CD4-positive, CD25-positive, alpha-beta regulatory T cell (primary cell): Measurements from ENCODE around the gene KCNG2. TPM values are rescaled to one million over a fixed set of nuclear protein-coding genes. Genes with fewer than 3 reads are reported as not detected.

Source experiments
- ATAC-seq, 2 donors: fragments of 150-1000 bp; cut with Tn5 transposase; one replicate each; pipeline ENCODE4 v1.10.0; 2021; ENCODE audit warnings: low read depth in 2 of 2, moderate number of reproducible peaks in 2 of 2, moderate library complexity in 1 of 2
- DNase-seq, 3 donors: peaks; one replicate each; pipeline versions ENCODE4 v3.0.0 to v3.0.0-alpha.2; 2012 to 2022; ENCODE audit warnings: mixed read lengths in 1 of 3
- H3K27ac ChIP-seq: one replicate; pipeline ENCODE4 v1.7.0; 2013; ENCODE audit warnings: mild to moderate bottlenecking, low read length; ENCODE audit not compliant: insufficient read depth, poor library complexity, severe bottlenecking
- H3K27me3 ChIP-seq: one replicate; pipeline ENCODE4 v1.7.0; 2013; ENCODE audit warnings: low read length; ENCODE audit not compliant: control insufficient read depth, insufficient read depth
- H3K36me3 ChIP-seq: one replicate; pipeline ENCODE4 v1.7.0; 2013; ENCODE audit warnings: mild to moderate bottlenecking, low read length, moderate library complexity; ENCODE audit not compliant: control insufficient read depth, insufficient read depth
- H3K4me1 ChIP-seq: 2 replicates; pipeline ENCODE4 v1.7.0; 2013; ENCODE audit warnings: mild to moderate bottlenecking, low read length; ENCODE audit not compliant: insufficient read depth, control insufficient read depth, poor library complexity, severe bottlenecking
- H3K4me3 ChIP-seq: one replicate; pipeline ENCODE4 v1.7.0; 2013; ENCODE audit warnings: low read depth, mild to moderate bottlenecking, low read length, moderate library complexity
- H3K9me3 ChIP-seq, 2 experiments: 1 replicate in 1 of 2; 2 replicates in 1 of 2; pipeline ENCODE4 v1.7.0; 2013; ENCODE audit warnings: low read length in 2 of 2, mild to moderate bottlenecking in 1 of 2, moderate library complexity in 1 of 2; ENCODE audit not compliant: control insufficient read depth in 2 of 2
- H3K27ac Mint-ChIP-seq, 3 donors: one replicate each; pipeline ENCODE4 v1.8.0; 2020 to 2022; ENCODE audit warnings: mild to moderate bottlenecking in 3 of 3, mixed read lengths in 3 of 3, moderate library complexity in 2 of 3
- H3K27me3 Mint-ChIP-seq: one replicate; pipeline ENCODE4 v1.8.0; 2022; ENCODE audit warnings: mild to moderate bottlenecking, mixed read lengths
- H3K36me3 Mint-ChIP-seq: one replicate; pipeline ENCODE4 v1.8.0; 2020; ENCODE audit warnings: mixed read lengths
- H3K4me1 Mint-ChIP-seq, 4 donors: one replicate each; pipeline ENCODE4 v1.8.0; 2020 to 2022; ENCODE audit warnings: mixed read lengths in 4 of 4, mild to moderate bottlenecking in 1 of 4
- H3K4me3 Mint-ChIP-seq, 4 donors: one replicate each; pipeline ENCODE4 v1.8.0; 2020 to 2022; ENCODE audit warnings: mild to moderate bottlenecking in 4 of 4, mixed read lengths in 4 of 4, moderate library complexity in 3 of 4
- H3K9me3 Mint-ChIP-seq, 7 donors: one replicate each; pipeline ENCODE4 v1.8.0; 2020 to 2022; ENCODE audit warnings: mixed read lengths in 7 of 7, mild to moderate bottlenecking in 3 of 7, moderate library complexity in 2 of 7
- polyA plus RNA-seq, 4 donors: library from polyadenylated mRNA; unstranded; fragments of 300-500 nt; fragmentation: Illumina TruSeq; gene quantifications; one replicate each; pipeline ENCODE4 v1.2.3, GENCODE V29; 2021
- total RNA-seq: library from RNA; stranded (reverse); gene quantifications from one replicate; pipeline ENCODE4 v1.2.3, GENCODE V29; 2022

Gene KCNG2
- total and polyA plus RNA-seq, 5 donors from 2014 or later = not detected

- Histone ChIP-seq H3K27ac (no peak overlapping the region), H3K27me3 (no peaks in the 10 kb centered on the region), H3K4me1 (no peaks in the 10 kb centered on the region), H3K4me3 (no peak overlapping the region), H3K36me3 (no peaks in the 10 kb centered on the region), H3K9me3 (peaks cover 2 to 14% of the 10 kb centered on the region in 2 experiments)
- Mint-ChIP-seq H3K4me1 (no peaks in the 10 kb centered on the region), H3K27me3 (no peaks in the 10 kb centered on the region), H3K4me3 (no peak overlapping the region), H3K36me3 (peaks cover 3% of the 10 kb centered on the region), H3K9me3 (peaks cover 0 to 11% (median 4%) of the 10 kb centered on the region in 7 donors), H3K27ac (no peak overlapping the region)
- ATAC-seq (no peak), DNase-seq (no peak)
Observed at GRCh38 chr18:79884294-79884962, 86.7 kb downstream of the KCNG2 start.

DNA sequence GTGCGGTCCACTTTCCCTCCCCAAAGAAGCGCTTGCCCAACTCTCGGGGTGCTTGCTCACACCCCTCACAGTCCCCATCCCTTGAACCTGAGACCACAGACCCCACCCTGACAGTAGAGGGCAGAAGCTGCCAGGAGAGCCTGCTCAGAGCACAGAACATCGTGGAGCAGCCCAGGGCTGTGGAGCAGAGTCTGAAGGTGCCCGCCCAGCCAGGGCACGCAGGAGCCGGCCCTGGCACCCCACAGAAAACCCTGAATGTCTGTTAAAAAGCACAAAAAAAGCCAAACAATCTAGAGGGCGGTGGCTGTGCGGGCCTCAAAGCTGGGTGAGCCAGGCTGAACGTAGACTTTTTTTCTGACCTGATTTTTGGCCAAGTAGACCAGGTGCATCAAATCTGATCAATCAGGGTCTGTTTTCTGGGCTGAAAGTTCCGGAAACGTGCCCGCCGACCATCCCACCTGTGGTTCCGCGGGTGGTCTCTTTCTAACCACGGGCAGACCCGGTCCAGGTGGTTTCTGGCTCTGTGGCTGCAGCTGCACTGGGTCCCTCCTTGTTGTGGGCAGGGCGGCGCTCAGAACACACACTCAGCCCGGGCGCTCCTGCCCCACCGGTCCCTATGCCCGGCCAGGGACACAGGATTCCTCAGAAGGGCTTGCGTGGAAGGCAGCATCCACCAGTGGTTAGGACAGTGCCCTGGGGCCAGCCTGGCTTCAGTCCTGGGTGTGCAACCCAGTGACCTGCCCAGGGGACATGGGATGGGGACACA lies 87.4 kb downstream of the KCNG2 start:
- no peak overlapping the region for H3K27ac ChIP-seq
- Mint-ChIP-seq H3K27me3 (no peaks in the 10 kb centered on the region), H3K36me3 (peaks cover 3% of the 10 kb centered on the region), H3K4me1 (no peaks in the 10 kb centered on the region), H3K27ac (no peak overlapping the region), H3K9me3 (peaks cover 0 to 16% (median 8%) of the 10 kb centered on the region in 7 donors), H3K4me3 (no peak overlapping the region)
- no peaks in the 10 kb centered on the region for H3K36me3 ChIP-seq
- H3K4me1 ChIP-seq = no peaks in the 10 kb centered on the region
- no peak overlapping the region for H3K4me3 ChIP-seq
- DNase-seq (no peak), ATAC-seq (no peak)
- H3K9me3 ChIP-seq = peaks cover 10 to 21% of the 10 kb centered on the region in 2 experiments
- H3K27me3 ChIP-seq = no peaks in the 10 kb centered on the region

- ATAC-seq (no peak), DNase-seq (no peak)
- H3K27me3 ChIP-seq = peaks cover 2% of the 10 kb centered on the region
- H3K4me1 Mint-ChIP-seq = no peaks in the 10 kb centered on the region
- H3K9me3 ChIP-seq = peaks cover 28 to 44% of the 10 kb centered on the region in 2 experiments
- no peak overlapping the region for H3K27ac Mint-ChIP-seq
- peaks cover 8% of the 10 kb centered on the region for H3K36me3 Mint-ChIP-seq
- H3K4me3 ChIP-seq = no peak overlapping the region
- peaks cover 0 to 32% (median 15%) of the 10 kb centered on the region in 7 donors for H3K9me3 Mint-ChIP-seq
- H3K4me1 ChIP-seq = no peaks in the 10 kb centered on the region
- no peak overlapping the region for H3K27ac ChIP-seq
- H3K27me3 Mint-ChIP-seq = no peaks in the 10 kb centered on the region
- H3K36me3 ChIP-seq = no peaks in the 10 kb centered on the region
- no peak overlapping the region for H3K4me3 Mint-ChIP-seq
Observed at GRCh38 chr18:79887181-79888000, 89.7 kb downstream of the KCNG2 start.

GRCh38 chr18:79888016-79888415 lies 90.3 kb downstream of the KCNG2 start:
- no peak overlapping the region for H3K27ac Mint-ChIP-seq
- Histone ChIP-seq H3K4me1 (no peaks in the 10 kb centered on the region), H3K36me3 (no peaks in the 10 kb centered on the region), H3K9me3 (peaks cover 30 to 50% of the 10 kb centered on the region in 2 experiments), H3K4me3 (no peak overlapping the region), H3K27me3 (peaks cover 2% of the 10 kb centered on the region), H3K27ac (no peak overlapping the region)
- no peak for DNase-seq
- peaks cover 0 to 38% (median 19%) of the 10 kb centered on the region in 7 donors for H3K9me3 Mint-ChIP-seq
- H3K27me3 Mint-ChIP-seq = no peaks in the 10 kb centered on the region
- H3K4me1 Mint-ChIP-seq = no peaks in the 10 kb centered on the region
- no peak for ATAC-seq
- no peak overlapping the region for H3K4me3 Mint-ChIP-seq
- peaks cover 8% of the 10 kb centered on the region for H3K36me3 Mint-ChIP-seq

- Histone ChIP-seq H3K9me3 (peaks cover 41 to 63% of the 10 kb centered on the region in 2 experiments), H3K27ac (no peak overlapping the region), H3K27me3 (peaks cover 2% of the 10 kb centered on the region), H3K36me3 (no peaks in the 10 kb centered on the region), H3K4me1 (no peaks in the 10 kb centered on the region), H3K4me3 (no peak overlapping the region)
- Mint-ChIP-seq H3K9me3 (peaks cover 0 to 52% (median 22%) of the 10 kb centered on the region in 7 donors), H3K27me3 (no peaks in the 10 kb centered on the region), H3K4me1 (no peaks in the 10 kb centered on the region), H3K4me3 (no peak overlapping the region), H3K36me3 (peaks cover 8% of the 10 kb centered on the region), H3K27ac (no peak overlapping the region)
- no peak for DNase-seq
- ATAC-seq = no peak
Observed at GRCh38 chr18:79889569-79889968, 91.8 kb downstream of the KCNG2 start.

DNA sequence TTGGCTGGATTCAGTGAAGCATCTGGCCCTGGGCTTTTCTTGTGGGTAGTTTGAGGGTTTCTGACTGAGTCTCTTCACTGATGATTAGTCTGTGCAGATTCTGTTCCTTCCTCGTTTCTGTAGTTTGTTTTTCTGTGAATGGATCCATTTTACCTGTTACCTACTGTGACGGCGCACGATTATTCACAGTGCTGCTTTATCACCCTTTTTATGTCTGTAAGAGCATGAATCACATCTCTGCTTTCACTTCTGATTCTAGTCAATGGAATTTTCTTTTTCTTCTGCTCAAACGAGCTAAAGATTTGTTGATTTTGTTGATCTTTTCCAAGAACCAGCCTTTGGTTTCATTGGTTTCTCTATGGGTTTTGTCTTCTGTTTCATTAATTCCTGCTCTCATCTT lies 92.9 kb downstream of the KCNG2 start:
- H3K4me3 ChIP-seq = no peak overlapping the region
- Mint-ChIP-seq H3K4me1 (no peaks in the 10 kb centered on the region), H3K9me3 (peaks cover 0 to 61% (median 23%) of the 10 kb centered on the region in 7 donors), H3K4me3 (no peak overlapping the region), H3K27me3 (no peaks in the 10 kb centered on the region), H3K36me3 (peaks cover 8% of the 10 kb centered on the region), H3K27ac (peak overlapping the region in 1 of 3 donors; percentile 15)
- H3K4me1 ChIP-seq = no peaks in the 10 kb centered on the region
- H3K27me3 ChIP-seq = peaks cover 2% of the 10 kb centered on the region
- no peak overlapping the region for H3K27ac ChIP-seq
- DNase-seq (no peak), ATAC-seq (no peak)
- H3K36me3 ChIP-seq = no peaks in the 10 kb centered on the region
- H3K9me3 ChIP-seq = peaks cover 50 to 66% of the 10 kb centered on the region in 2 experiments

GRCh38 chr18:79896738-79897137 lies 99.0 kb downstream of the KCNG2 start:
- Mint-ChIP-seq H3K27ac (no peak overlapping the region), H3K4me3 (no peak overlapping the region), H3K4me1 (no peaks in the 10 kb centered on the region), H3K9me3 (peaks cover 0 to 60% (median 31%) of the 10 kb centered on the region in 7 donors), H3K36me3 (no peaks in the 10 kb centered on the region), H3K27me3 (no peaks in the 10 kb centered on the region)
- Histone ChIP-seq H3K4me3 (no peak overlapping the region), H3K36me3 (no peaks in the 10 kb centered on the region), H3K27me3 (no peaks in the 10 kb centered on the region), H3K9me3 (peaks cover 40 to 59% of the 10 kb centered on the region in 2 experiments), H3K4me1 (no peaks in the 10 kb centered on the region), H3K27ac (no peak overlapping the region)
- ATAC-seq (no peak), DNase-seq (no peak)
